GM12892 (cell line): Measurements from ENCODE around the gene IMMP2L.

Source experiments
- POLR2A ChIP-seq: IDR thresholded peaks from 2 replicates; pipeline ENCODE4 v1.6.1; 2011; ENCODE audit warnings: low read depth, low read length, control low read depth
- TAF1 ChIP-seq: IDR thresholded peaks from 2 replicates; pipeline ENCODE4 v1.6.1; 2011; ENCODE audit warnings: low read depth, mild to moderate bottlenecking, control low read depth, low read length, borderline replicate concordance

- TF ChIP-seq POLR2A, result no peak
- no peak for TF ChIP-seq TAF1
These were observed 24.6 kb upstream of the IMMP2L start for GRCh38 chr7:111586711-111587409.
